NCI-H187 (cell line): ENCODE measurements around the gene ERCC4.

Experiments
- DNase-seq, 2 experiments: peaks; one replicate each; lab custom pipeline; 2025; lab: John Stamatoyannopoulos, UW

Gene ERCC4

GRCh38 chr16:13911306-13911705, 8.6 kb upstream of the ERCC4 start:
- DNase-seq, result no peak

- no peak for DNase-seq
Observed at GRCh38 chr16:13911871-13912270, 8.1 kb upstream of the ERCC4 start.

DNA sequence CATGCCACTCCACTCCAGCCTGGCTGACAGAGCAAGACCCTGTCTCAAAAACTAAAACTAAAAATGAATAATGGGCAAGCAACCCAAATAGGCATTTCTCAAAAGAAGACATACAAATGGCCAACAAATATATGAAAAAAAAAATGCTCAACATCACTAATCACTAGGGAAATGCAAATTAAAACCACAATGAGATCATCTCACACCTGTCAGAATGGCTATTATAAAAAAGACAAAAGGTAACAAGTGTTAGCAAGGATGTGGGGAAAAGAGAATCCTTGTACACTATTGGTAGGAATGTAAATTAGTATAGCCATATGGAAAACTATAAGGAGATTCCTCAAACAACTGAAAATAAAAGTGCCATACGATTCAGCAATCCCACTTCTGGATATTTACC, 7.1 kb upstream of the ERCC4 start:
- no peak for DNase-seq

GRCh38 chr16:13913374-13914292, 6.3 kb upstream of the ERCC4 start:
- no peak for DNase-seq

DNA sequence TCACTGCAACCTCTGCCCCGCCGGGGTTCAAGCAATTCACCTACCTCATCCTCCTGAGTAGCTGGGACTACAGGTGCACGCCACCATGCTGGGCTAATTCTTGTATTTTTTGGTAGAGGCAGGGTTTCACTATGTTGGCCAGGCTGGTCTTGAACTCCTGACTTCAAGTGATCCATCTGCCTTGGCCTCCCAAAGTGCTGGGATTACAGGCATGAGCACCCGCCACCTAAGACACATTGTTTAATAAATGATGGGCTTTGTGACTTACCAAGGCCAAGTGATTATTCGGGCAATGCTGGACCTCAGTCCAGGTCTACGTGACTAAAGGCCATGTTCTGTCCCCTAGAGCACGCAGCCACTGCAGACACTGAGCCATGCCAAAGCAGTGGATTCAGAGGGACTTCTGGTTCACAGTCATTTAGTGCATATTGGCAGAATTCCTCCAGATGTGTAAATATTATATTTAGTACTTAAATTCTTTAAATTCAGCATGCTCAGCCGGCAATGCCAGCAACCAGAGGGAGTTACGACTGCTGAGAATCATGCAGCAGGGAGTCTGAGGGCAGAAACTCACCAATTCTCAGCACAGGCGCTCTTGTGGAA, 4.8 kb upstream of the ERCC4 start:
- DNase-seq, result no peak

DNA sequence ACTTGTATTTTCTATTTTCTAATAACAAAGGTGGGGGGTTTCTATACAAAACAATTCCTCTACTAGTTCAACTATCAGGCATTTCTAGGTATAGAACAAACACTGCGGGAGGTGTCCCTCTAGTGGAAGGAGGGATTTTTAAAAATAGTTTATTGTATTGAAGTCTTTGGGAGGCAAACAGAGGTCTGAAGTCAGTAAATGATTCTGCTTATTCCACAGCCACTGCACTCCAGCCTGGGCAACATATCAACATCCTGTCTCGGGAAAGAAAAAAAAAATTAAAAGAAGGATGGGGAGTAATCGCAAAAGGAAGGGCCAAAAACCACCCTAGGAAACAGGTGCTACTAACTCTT, 648 bp upstream of the ERCC4 start:
- no peak for DNase-seq

DNA sequence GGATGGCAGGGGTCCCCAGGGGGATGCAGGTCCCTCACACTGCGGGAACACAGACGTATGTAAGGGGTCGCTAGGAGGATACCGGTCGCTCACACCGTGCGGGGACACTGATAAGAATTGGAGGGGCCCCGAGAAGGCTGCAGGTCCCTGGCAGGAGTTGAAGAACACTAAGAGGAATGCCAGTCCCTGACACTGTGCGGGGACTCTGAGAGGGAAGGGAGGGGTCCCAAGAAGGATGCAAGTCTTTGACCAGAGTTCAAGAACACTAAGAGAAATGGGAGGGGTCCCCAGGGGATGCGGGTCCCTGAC, 510 bp downstream of the ERCC4 start:
- DNase-seq, result no peak

GRCh38 chr16:13921328-13921727, 1.4 kb downstream of the ERCC4 start:
- no peak for DNase-seq

DNA sequence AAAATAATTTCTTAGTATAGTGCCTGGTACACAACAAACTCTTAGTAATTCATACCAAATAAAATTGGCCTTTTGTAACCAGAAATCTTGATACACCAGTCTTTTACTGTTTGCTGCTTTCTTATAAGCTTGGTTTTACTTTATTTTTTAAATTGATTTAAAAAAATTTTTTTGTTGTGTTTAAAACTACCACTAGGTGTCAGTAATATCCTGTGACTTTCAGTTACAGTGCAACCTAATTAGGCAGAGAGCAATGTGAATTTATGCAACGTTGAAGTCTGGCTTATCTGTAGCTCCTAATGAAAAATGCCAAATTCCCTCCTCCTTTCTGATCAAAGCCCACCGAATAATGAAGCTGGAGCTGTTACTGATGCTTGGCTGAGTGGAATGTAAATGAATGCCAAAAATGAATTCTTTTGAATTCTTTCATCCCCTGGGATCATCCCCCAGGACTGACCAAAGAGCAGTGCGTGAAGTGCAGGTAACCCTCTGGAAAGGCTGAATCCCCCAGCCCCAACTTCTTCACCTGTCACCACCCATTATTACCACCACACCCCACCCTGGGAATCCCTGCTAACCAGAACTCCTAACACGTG, 3.8 kb downstream of the ERCC4 start:
- no peak for DNase-seq

DNA sequence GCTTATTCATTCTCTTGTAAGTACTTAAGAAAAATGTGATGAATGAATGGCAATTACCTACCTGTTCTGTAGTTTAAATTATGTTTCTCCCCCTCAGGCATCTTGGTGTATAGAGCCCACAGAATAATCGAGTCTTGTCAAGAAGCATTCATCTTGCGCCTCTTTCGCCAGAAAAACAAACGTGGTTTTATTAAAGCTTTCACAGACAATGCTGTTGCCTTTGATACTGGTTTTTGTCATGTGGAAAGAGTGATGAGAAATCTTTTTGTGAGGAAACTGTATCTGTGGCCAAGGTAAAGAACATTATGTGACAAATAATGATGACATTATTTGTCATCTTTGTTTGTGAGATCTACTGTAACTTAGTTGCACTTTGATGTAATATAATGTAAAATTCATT, 6.5 kb downstream of the ERCC4 start:
- no peak for DNase-seq

GRCh38 chr16:13926891-13927290, 6.9 kb downstream of the ERCC4 start:
- no peak for DNase-seq

GRCh38 chr16:13928646-13929045, 8.7 kb downstream of the ERCC4 start:
- no peak for DNase-seq

GRCh38 chr16:13931845-13932244, 11.9 kb downstream of the ERCC4 start:
- DNase-seq, result no peak

DNA sequence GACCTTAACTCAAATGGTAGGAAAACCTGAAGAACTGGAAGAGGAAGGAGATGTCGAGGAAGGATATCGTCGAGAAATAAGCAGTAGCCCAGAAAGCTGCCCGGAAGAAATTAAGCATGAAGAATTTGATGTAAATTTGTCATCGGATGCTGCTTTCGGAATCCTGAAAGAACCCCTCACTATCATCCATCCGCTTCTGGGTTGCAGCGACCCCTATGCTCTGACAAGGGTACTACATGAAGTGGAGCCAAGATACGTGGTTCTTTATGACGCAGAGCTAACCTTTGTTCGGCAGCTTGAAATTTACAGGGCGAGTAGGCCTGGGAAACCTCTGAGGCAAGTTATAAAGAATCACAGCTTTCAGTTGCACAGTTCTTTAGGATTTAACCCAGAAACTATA, 15.5 kb downstream of the ERCC4 start:
- no peak for DNase-seq

DNA sequence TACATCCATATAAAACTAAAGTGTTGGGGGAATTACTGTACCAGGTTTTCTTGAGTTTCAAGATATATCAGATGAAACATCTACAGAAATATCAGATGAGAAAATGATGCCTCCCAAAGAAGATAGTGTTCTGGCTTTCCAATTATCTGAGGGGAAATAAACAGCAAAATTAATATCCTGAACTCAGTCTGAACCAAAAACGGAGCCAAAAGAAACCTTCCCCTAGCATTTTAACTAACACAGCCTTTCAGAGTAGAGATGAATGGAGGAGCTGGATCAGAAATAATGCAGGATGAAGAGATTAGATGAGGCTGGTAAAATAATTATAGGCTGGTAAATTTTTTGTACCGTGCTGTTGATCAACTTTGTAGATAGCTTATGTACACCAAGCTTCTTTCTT, 16.2 kb downstream of the ERCC4 start:
- no peak for DNase-seq

DNA sequence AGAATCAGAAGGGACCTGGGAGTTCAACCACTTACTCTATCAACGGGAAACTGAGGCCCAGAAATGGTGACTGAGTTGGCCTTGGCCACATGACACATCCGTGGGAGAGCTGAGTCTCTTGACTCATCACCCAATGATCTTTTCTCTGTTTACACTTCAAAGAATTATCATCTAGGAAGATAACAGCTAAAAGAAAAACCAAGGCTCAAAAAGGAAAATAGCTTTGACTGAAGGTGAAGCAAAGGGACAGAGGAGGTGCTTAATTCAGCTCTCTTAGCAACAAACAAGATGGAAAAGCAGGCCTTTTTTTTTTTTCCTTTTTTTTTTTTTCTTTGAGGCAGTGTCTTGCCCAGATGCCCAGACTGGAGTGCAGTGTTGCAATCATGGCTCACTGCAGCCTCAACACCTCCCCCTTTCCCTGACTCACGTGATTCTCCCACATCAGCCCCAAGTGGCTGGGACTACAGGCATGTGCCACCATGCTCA, 16.7 kb downstream of the ERCC4 start:
- no peak for DNase-seq

DNA sequence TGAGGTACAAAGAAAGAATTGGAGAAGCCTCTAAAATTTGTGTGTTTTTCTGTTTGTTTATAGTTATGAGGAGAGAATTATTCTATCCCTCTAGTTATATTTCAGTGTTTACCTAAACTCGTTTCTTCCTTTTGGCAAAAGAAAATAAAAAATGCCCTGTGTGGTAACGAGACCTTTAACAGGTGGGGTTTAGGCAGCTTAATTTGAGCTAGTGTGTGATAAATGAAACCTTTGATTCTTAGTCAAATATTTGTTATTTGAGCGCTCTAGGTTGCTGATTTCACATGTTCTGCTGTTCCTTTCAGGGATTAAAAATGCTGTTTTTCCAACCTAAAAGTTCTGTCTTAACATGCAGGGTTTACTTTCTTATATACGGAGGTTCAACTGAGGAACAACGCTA, 17.5 kb downstream of the ERCC4 start:
- DNase-seq, result no peak

DNA sequence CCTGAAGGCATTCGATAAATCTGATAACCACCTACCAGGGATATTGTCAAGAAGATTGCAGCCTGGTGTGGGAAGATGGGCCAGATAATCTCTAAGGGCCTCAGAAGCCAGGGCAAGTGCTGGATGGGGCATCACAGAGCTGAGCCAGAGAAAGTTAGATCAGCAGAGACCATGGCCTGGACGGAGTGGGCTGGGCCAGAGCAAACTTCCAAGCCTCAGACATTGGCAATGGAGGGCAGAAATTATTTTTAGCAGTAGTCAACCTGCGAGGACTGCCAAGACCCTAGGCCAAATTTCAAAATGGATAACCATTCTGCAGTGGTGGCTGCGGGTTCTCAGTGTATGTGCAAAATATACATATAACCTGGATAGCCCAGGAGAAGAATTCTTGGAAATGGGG, 18.5 kb downstream of the ERCC4 start:
- DNase-seq, result no peak

- DNase-seq, result no peak
Observed at GRCh38 chr16:13939821-13940220, 19.9 kb downstream of the ERCC4 start.

GRCh38 chr16:13940397-13940933, 20.5 kb downstream of the ERCC4 start:
- no peak for DNase-seq

- no peak for DNase-seq
Observed at GRCh38 chr16:13944816-13945215, 24.9 kb downstream of the ERCC4 start.

DNA sequence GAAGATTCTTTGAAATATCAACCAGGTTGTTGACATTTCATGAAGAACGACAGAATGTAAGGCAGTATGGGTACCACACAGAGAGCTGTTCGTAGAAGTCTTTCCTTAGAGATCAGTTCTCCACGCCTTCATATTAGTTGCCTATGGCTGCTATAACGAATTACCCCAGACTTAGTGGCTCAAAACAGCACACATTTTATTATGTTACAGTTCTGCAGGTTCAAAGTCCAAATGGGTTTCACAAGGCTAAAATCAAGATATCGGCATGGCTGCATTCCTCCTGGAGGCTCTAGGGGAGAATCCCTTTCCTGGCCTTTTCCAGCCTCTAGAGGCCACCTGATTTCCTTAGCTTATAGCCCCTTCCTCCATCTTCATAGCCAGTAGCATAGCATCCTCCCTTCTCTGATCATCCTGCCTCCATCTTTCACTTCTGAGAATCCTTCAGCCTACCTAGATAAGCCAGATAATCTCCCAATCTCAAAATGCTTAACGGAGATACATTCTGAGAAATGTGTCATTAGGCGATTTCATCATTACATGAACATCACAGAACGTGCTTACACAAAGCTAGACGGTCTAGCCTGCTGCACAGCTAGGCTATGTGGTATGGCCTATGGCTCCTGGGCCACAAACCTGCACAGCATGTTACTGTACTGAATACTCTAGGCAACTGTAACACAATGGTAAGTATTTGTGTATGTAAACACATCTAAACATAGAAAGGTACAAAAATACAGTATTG, 26.0 kb downstream of the ERCC4 start:
- no peak for DNase-seq
